Heart left ventricle (tissue), 13 donors: ENCODE measurements around the gene TNFSF4.

Experiments used
- CTCF ChIP-seq, 12 donors: fragments of 200-600 bp; sonication (generic) in 4 of 12; IDR thresholded peaks; one replicate each; pipeline versions ENCODE4 v1.5.0 to v1.8.0; 2018 to 2022; ENCODE audit warnings: antibody characterized with exemption in 12 of 12, mild to moderate bottlenecking in 5 of 12
- POLR2A ChIP-seq, 2 donors: fragments of 450-650 bp; IDR thresholded peaks; one replicate each; pipeline ENCODE4 v1.6.1; 2017; ENCODE audit warnings: antibody characterized with exemption in 2 of 2, mild to moderate bottlenecking in 2 of 2, moderate library complexity in 2 of 2
- donor health status: ischemic (EF 13 %, LVEDD 7.1; RV severe dilation, severe dysfunction).
- donor health status: DM: no; HTN: yes; CAD: no.
- donor health status: DM: no; HTN: no; CAD: no.
- donor health status: ischemic (EF 25% LVEDD 6.9; RV normal size, moderate dysfunction).
- donor health status: ischemic (EF 25% LVEDD 5.7; RV mildly dilated, moderate dysfunction).
- donor health status: ischemic (EF 35%, LVEDD 5.7; RV mildly dilated, moderate dysfunction).
- donor health status: nonischemic (EF 11% LVEDD 7.7; RV severe dilation, severe dysfunction).
- donor health status: DM: yes; HTN: yes; CAD: no.
- donor health status: PGD.
- donor health status: ischemic (EF 29% LVEDD 5.4; RV normal size, mild dysfunction).
- donor health status: nonischemic (EF 23%, LVEDD 6.1; RV moderate dilation, normal function).

GRCh38 chr1:173249349-173249748 lies 42.2 kb upstream of the TNFSF4 start:
- no peak for TF ChIP-seq CTCF (IDR thresholded peaks at IDR 0.05)
- TF ChIP-seq POLR2A (IDR thresholded peaks at IDR 0.05), result no peak
